ENCODE data around the gene RIN3. TPM values are rescaled to one million over a fixed set of nuclear protein-coding genes. Genes with fewer than 3 reads are reported as not detected.

RIN3 gene
- total RNA-seq, 1 experiment from 2014 or later: 1.5 TPM

- Histone ChIP-seq H3K9me3 (ENCODE audit: control insufficient read depth, low read depth, low read length) (no peaks in the 10 kb centered on the region), H4K8ac (replicated peaks; ENCODE audit: insufficient read length, low read depth, low read length) (no peak overlapping the region), H3T11ph (ENCODE audit: low read length) (no peak overlapping the region), H3K79me2 (ENCODE audit: insufficient read depth, low read length) (no peaks in the 10 kb centered on the region), H4K20me1 (ENCODE audit: control insufficient read depth, insufficient read depth, insufficient read length) (no peaks in the 10 kb centered on the region), H3K23me2 (ENCODE audit: insufficient read length, low read depth, low read length, poor library complexity, severe bottlenecking) (no peaks in the 10 kb centered on the region), H4K91ac (ENCODE audit: insufficient read length, low read depth, low read length) (no peak overlapping the region), H2BK15ac (ENCODE audit: low read depth, low read length) (no peak overlapping the region), H3K9ac (ENCODE audit: extremely low read depth, insufficient read length, low read length) (no peak overlapping the region), H2BK5ac (ENCODE audit: insufficient read length, low read length) (no peak overlapping the region), H2AK5ac (ENCODE audit: insufficient read length, low read length) (no peak overlapping the region), H3K4me1 (ENCODE audit: insufficient read depth, low read length) (no peaks in the 10 kb centered on the region), H3K14ac (ENCODE audit: insufficient read depth, low read length) (no peak overlapping the region), H2AFZ (ENCODE audit: low read length) (no peak overlapping the region), H3K4ac (ENCODE audit: low read depth, low read length) (no peak overlapping the region), H2BK20ac (ENCODE audit: low read depth, low read length, poor library complexity, severe bottlenecking) (no peak overlapping the region), H4K5ac (ENCODE audit: insufficient read length, low read depth, low read length) (no peak overlapping the region), H3K79me1 (ENCODE audit: insufficient read depth, low read depth, low read length, poor library complexity, severe bottlenecking) (no peaks in the 10 kb centered on the region), H2BK12ac (ENCODE audit: insufficient read length, low read depth, low read length) (no peak overlapping the region), H3K27me3 (ENCODE audit: insufficient read depth, low read length) (no peaks in the 10 kb centered on the region), H3K23ac (ENCODE audit: insufficient read length, low read depth, low read length) (no peak overlapping the region), H3K56ac (ENCODE audit: insufficient read length, low read depth, low read length) (no peak overlapping the region), H3K4me2 (ENCODE audit: insufficient read depth, insufficient read length, low read length) (no peak overlapping the region), H3K18ac (ENCODE audit: insufficient read length, low read depth, low read length) (no peak overlapping the region), H3K27ac (ENCODE audit: insufficient read length, low read depth, low read length) (no peak overlapping the region), H2BK120ac (ENCODE audit: low read depth, low read length, poor library complexity, severe bottlenecking) (no peak overlapping the region)
- WGBS (ENCODE audit: extremely low coverage, insufficient read length, low lambda C conversion rate): no CpG with 5 or more reads among the region's 5 CpGs
- Mint-ChIP-seq H3K4me3 (no peak overlapping the region), H3K36me3 (ENCODE audit: insufficient read depth in 1 of 3, low read depth in 3 of 3) (no peaks in the 10 kb centered on the region; a peak in 1 of 7 replicates), H3K27ac (no peak overlapping the region), H3K9me3 (peaks cover 2 to 6% of the 10 kb centered on the region in 2 experiments; a peak in 3 of 5 replicates), H3K27me3 (ENCODE audit: low read depth) (peaks cover 3% of the 10 kb centered on the region), H3K4me1 (0 out of 4 replicates have a peak, but pooled peaks cover 0 to 2% of the 10 kb centered on the region in 2 experiments)
- TF ChIP-seq CTCF (conservative IDR thresholded peaks at IDR 0.05): no peak
- no peak for DNase-seq
Observed at GRCh38 chr14:92605274-92605940, 91.8 kb downstream of the RIN3 start.
